GM19372 (cell line): ENCODE results near the gene SYNGR1.

Experiments
- ATAC-seq: cut with Tn5 transposase; IDR thresholded peaks from one replicate; pipeline ENCODE4 v1.9.1; 2021; ENCODE audit warnings: mild to moderate bottlenecking, low read depth, moderate library complexity; ENCODE audit not compliant: unreplicated experiment

The SYNGR1 gene

GRCh38 chr22:39349967-39350726 is at the start of gene SYNGR1:
Gene SYNGR1 (plus strand): TSS chr22:39349991. CDS start chr22:39350011, 20 bp downstream.
- ATAC-seq = no peak

GRCh38 chr22:39300186-39300830 is 49.5 kb upstream of the SYNGR1 start:
- ATAC-seq = no peak

- ATAC-seq = no peak
Measured at GRCh38 chr22:39301108-39301507, 48.7 kb upstream of the SYNGR1 start.

GRCh38 chr22:39301926-39302325 is 47.9 kb upstream of the SYNGR1 start:
- ATAC-seq = no peak

GRCh38 chr22:39302431-39302960 is 47.3 kb upstream of the SYNGR1 start:
- no peak for ATAC-seq

GRCh38 chr22:39303358-39303757 is 46.4 kb upstream of the SYNGR1 start:
- ATAC-seq = no peak

GRCh38 chr22:39303892-39304671 is 45.7 kb upstream of the SYNGR1 start:
- no peak for ATAC-seq

GRCh38 chr22:39306456-39307361 is 43.1 kb upstream of the SYNGR1 start:
- ATAC-seq = no peak

- ATAC-seq = no peak
Measured at GRCh38 chr22:39308614-39309363, 41.0 kb upstream of the SYNGR1 start.

GRCh38 chr22:39309364-39309861 is 40.4 kb upstream of the SYNGR1 start:
- no peak for ATAC-seq

- no peak for ATAC-seq
Measured at GRCh38 chr22:39309881-39310714, 39.7 kb upstream of the SYNGR1 start.

- no peak for ATAC-seq
Measured at GRCh38 chr22:39311592-39312400, 38.0 kb upstream of the SYNGR1 start.

- no peak for ATAC-seq
Measured at GRCh38 chr22:39312410-39312809, 37.4 kb upstream of the SYNGR1 start.

- ATAC-seq = no peak
Measured at GRCh38 chr22:39313258-39314001, 36.4 kb upstream of the SYNGR1 start.

GRCh38 chr22:39314251-39314971 is 35.4 kb upstream of the SYNGR1 start:
- no peak for ATAC-seq

- ATAC-seq = no peak
Measured at GRCh38 chr22:39315389-39315788, 34.4 kb upstream of the SYNGR1 start.
